SIG-M5 (cell line): ENCODE results near the gene INO80.
"Not testable (repeated sequence)": the region's sequence is repeated elsewhere in the genome, so short reads cannot be mapped to it uniquely, and the experiment has no call there.

Experiments used
- DNase-seq: peaks from one replicate; lab custom pipeline; 2025; lab: John Stamatoyannopoulos, UW

Gene INO80

GRCh38 chr15:40961740-40962139 lies 154.3 kb downstream of the INO80 start:
- not testable (repeated sequence) for DNase-seq

GRCh38 chr15:40960925-40961324 lies 155.2 kb downstream of the INO80 start:
- no peak for DNase-seq

- DNase-seq, result no peak
Observed at GRCh38 chr15:40960151-40960885, 155.8 kb downstream of the INO80 start.

- no peak for DNase-seq
Observed at GRCh38 chr15:40959331-40960141, 156.5 kb downstream of the INO80 start.

GRCh38 chr15:40958723-40959122 lies 157.4 kb downstream of the INO80 start:
- DNase-seq, result no peak

GRCh38 chr15:40958146-40958545 lies 157.9 kb downstream of the INO80 start:
- DNase-seq, result no peak

GRCh38 chr15:40957581-40958051 lies 158.5 kb downstream of the INO80 start:
- DNase-seq, result no peak

GRCh38 chr15:40957041-40957555 lies 159.0 kb downstream of the INO80 start:
- DNase-seq, result no peak

- no peak for DNase-seq
Observed at GRCh38 chr15:40956541-40956982, 159.5 kb downstream of the INO80 start.

GRCh38 chr15:40955930-40956540 lies 160.0 kb downstream of the INO80 start:
- DNase-seq, result no peak

- DNase-seq, result no peak
Observed at GRCh38 chr15:40955141-40955903, 160.8 kb downstream of the INO80 start.

GRCh38 chr15:40954158-40954848 lies 161.8 kb downstream of the INO80 start:
- DNase-seq, result not testable (repeated sequence)

GRCh38 chr15:40953713-40954074 lies 162.4 kb downstream of the INO80 start:
- DNase-seq, result no peak

- DNase-seq, result peak; percentile 73
Observed at GRCh38 chr15:40952901-40953712, 163.0 kb downstream of the INO80 start, which contains the start of gene CHAC1. Gene CHAC1 (plus strand): TSS chr15:40953471. CDS start chr15:40953584, 113 bp downstream.

- DNase-seq, result no peak
Observed at GRCh38 chr15:40952301-40952900, 163.7 kb downstream of the INO80 start.

GRCh38 chr15:40951764-40952163 lies 164.3 kb downstream of the INO80 start:
- DNase-seq, result no peak

GRCh38 chr15:40949756-40950207 lies 166.3 kb downstream of the INO80 start:
- DNase-seq, result no peak

GRCh38 chr15:40948706-40949473 lies 167.2 kb downstream of the INO80 start:
- DNase-seq, result no peak
